Keratinocyte (primary cell): ENCODE data around the gene VPS18. TPM values are rescaled to one million over a fixed set of nuclear protein-coding genes. Genes with fewer than 3 reads are reported as not detected.

Source experiments
- DNase-seq: peaks from one replicate; pipeline ENCODE4 v3.0.0-alpha.2; 2011; ENCODE audit warnings: low read depth, missing footprints, low spot score
- FAIRE-seq: peaks from 2 replicates; lab custom pipeline; 2011; peaks lifted over from hg19 to GRCh38; lab: Jason Lieb, UNC
- H2AFZ ChIP-seq: 2 replicates; pipeline ENCODE4 v1.6.0; 2012; ENCODE audit warnings: low read length, control low read depth, inconsistent platforms; ENCODE audit not compliant: control insufficient read depth
- H3K27ac ChIP-seq: 2 replicates; pipeline ENCODE4 v1.5.1; 2011; ENCODE audit warnings: low read length; ENCODE audit not compliant: control insufficient read depth, insufficient read depth
- H3K27me3 ChIP-seq: 3 replicates; pipeline ENCODE4 v1.6.0; 2011; ENCODE audit warnings: low read length; ENCODE audit not compliant: control insufficient read depth, insufficient read depth; ENCODE audit errors: extremely low read depth
- H3K36me3 ChIP-seq, 2 experiments: 2 replicates in 1 of 2; 3 replicates in 1 of 2; pipeline ENCODE4 v1.5.1; 2011; ENCODE audit warnings: low read length in 2 of 2, mild to moderate bottlenecking in 1 of 2; ENCODE audit not compliant: control insufficient read depth in 2 of 2, insufficient read depth in 2 of 2; ENCODE audit errors: extremely low read depth in 1 of 2
- H3K4me1 ChIP-seq: 3 replicates; pipeline ENCODE4 v1.5.1; 2011; ENCODE audit warnings: low read length; ENCODE audit not compliant: control insufficient read depth, insufficient read depth; ENCODE audit errors: extremely low read depth
- H3K4me2 ChIP-seq: 3 replicates; pipeline ENCODE4 v1.6.0; 2011; ENCODE audit warnings: low read depth, low read length; ENCODE audit not compliant: control insufficient read depth, insufficient read depth; ENCODE audit errors: extremely low read depth
- H3K4me3 ChIP-seq, 3 experiments: fragments of 200-600 bp in 1 of 3; sonication (generic) in 1 of 3; 2 replicates in 2 of 3; 3 replicates in 1 of 3; pipeline ENCODE4 v1.5.1; 2011 to 2016; ENCODE audit warnings: low read length in 3 of 3, mild to moderate bottlenecking in 3 of 3, control low read depth in 2 of 3, inconsistent platforms in 1 of 3, low read depth in 1 of 3, mixed read lengths in 1 of 3, mixed run types in 1 of 3, moderate library complexity in 1 of 3; ENCODE audit not compliant: control insufficient read depth in 2 of 3, insufficient read depth in 2 of 3; ENCODE audit errors: extremely low read depth in 1 of 3
- H3K79me2 ChIP-seq: 2 replicates; pipeline ENCODE4 v1.6.0; 2012; ENCODE audit warnings: low read length; ENCODE audit not compliant: control insufficient read depth, insufficient read depth
- H3K9ac ChIP-seq: 3 replicates; pipeline ENCODE4 v1.6.0; 2011; ENCODE audit warnings: low read length; ENCODE audit not compliant: control insufficient read depth, insufficient read depth; ENCODE audit errors: extremely low read depth
- H3K9me1 ChIP-seq: 3 replicates; pipeline ENCODE4 v1.6.0; 2011; ENCODE audit warnings: low read length; ENCODE audit not compliant: control insufficient read depth, insufficient read depth; ENCODE audit errors: extremely low read depth
- H3K9me3 ChIP-seq: 2 replicates; pipeline ENCODE4 v1.5.1; 2012; ENCODE audit warnings: low read depth, low read length; ENCODE audit not compliant: control insufficient read depth
- H4K20me1 ChIP-seq: 3 replicates; pipeline ENCODE4 v1.6.0; 2011; ENCODE audit warnings: low read length; ENCODE audit not compliant: control insufficient read depth, insufficient read depth; ENCODE audit errors: extremely low read depth
- CTCF ChIP-seq, 3 experiments: IDR thresholded peaks in 1 of 3; conservative IDR thresholded peaks in 1 of 3; optimal IDR thresholded peaks in 1 of 3; 2 replicates in 2 of 3; 3 replicates in 1 of 3; pipeline versions ENCODE3 to v1.5.1; 2011; ENCODE audit warnings: low read length in 3 of 3, mild to moderate bottlenecking in 3 of 3, moderate library complexity in 2 of 3, control low read depth in 1 of 3, inconsistent platforms in 1 of 3; ENCODE audit not compliant: insufficient read depth in 2 of 3; ENCODE audit errors: extremely low read depth in 1 of 3
- EZH2 ChIP-seq: IDR thresholded peaks from one replicate; pipeline ENCODE4 v1.6.1; 2012; ENCODE audit warnings: inconsistent platforms, mild to moderate bottlenecking, low read length, moderate library complexity
- dilution Hi-C: fragments of 300-500 bp; cut with MboI; formaldehyde crosslinking; loops from one replicate; pipeline ENCODE4 v1.7.0; 2020; ENCODE audit warnings: low sequenced_read_pairs; ENCODE audit not compliant: extremely low pct_ligation_motif_present
- polyA plus RNA-seq, 5 experiments: library from polyadenylated mRNA; depleted of rRNA in 3 of 5; stranded (reverse) in 3 of 5; stranded (forward) in 1 of 5; unstranded in 1 of 5; fragments of >200 nt; gene quantifications; 1 replicate in 1 of 5; 2 replicates in 3 of 5; 3 replicates in 1 of 5; pipeline versions ENCODE4 v1.2.1 to v1.2.3, GENCODE V29; 2011 to 2012; ENCODE audit warnings: missing spikeins in 2 of 5, low read depth in 1 of 5, low replicate concordance in 1 of 5

VPS18 gene
- polyA plus RNA-seq, 1 donor (not counting 4 experiments of a cell fraction or from before 2014, with no cell fraction given) = 11.6 TPM

DNA sequence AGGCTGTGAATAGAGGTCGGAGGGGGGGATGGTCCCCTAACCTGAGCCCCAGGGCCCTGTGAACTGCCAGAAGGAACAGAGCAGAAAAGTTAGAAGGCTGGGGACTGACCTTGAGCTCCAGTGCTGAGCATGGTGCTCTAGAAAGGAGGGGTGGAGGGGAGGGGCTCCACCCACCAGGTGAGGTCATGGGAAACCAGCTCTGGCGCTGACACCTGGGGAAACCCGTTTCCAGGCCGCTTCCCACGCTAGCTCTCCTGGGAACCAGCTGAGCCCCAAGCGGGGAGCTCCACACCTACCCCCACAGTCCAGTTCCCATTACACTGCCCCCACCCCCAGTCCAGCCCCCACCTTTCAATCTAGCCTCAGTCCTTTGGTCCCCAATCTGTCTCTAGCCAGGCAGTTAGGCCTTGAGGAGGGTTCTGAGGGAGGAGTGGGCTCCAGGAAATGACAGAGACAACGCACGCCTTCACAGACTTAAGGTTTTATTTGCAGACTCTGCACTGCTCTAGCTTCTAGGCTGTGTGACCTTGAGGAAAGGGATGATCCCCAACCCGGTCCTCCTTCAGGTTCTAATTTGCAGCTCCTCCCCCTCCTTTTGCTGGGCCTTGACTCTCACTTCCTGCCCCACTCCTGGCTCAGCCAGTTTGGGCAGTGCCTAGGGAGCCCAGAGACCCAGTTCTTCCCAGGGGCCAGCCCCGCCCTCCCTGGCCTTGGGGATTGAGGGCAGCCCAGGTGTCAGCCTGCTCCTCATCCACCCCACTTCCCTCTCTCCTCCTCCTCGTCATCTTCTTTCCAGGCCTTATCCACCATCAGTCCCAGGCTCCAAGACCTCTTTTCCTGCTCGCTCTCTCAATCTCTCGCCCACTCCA, 22.3 kb upstream of the VPS18 start:
- H3K27ac ChIP-seq = peak overlapping the region; percentile 66
- H3K9me3 ChIP-seq = no peaks in the 10 kb centered on the region
- DNase-seq (no peak), FAIRE-seq (no peak)
- TF ChIP-seq CTCF (optimal IDR thresholded peaks at IDR 0.05 in 1 of 3, IDR thresholded peaks at IDR 0.05 in 1 of 3, conservative IDR thresholded peaks at IDR 0.05 in 1 of 3; ENCODE audit: extremely low read depth in 1 of 3, insufficient read depth in 2 of 3, low read length in 3 of 3) = no peak
- no peak for TF ChIP-seq EZH2
- no peaks in the 10 kb centered on the region for H3K79me2 ChIP-seq
- peaks cover 43% of the 10 kb centered on the region for H3K4me1 ChIP-seq
- H3K9me1 ChIP-seq = no peaks in the 10 kb centered on the region
- H3K9ac ChIP-seq = peak overlapping the region; percentile 67
- no peaks in the 10 kb centered on the region for H3K27me3 ChIP-seq
- peak overlapping the region; percentile 36 for H2AFZ ChIP-seq
- H3K36me3 ChIP-seq = no peaks in the 10 kb centered on the region
- H4K20me1 ChIP-seq = no peaks in the 10 kb centered on the region
- H3K4me2 ChIP-seq = peak overlapping the region; percentile 72
- dilution Hi-C loops = no loop called here
- peak overlapping the region in 2 of 3 experiments; percentile 5 to 25 for H3K4me3 ChIP-seq

- Histone ChIP-seq H3K9ac (peak overlapping the region; percentile 67), H3K9me1 (no peaks in the 10 kb centered on the region), H3K27ac (no peak overlapping the region), H3K79me2 (no peaks in the 10 kb centered on the region), H3K4me2 (peak overlapping the region; percentile 80), H3K27me3 (no peaks in the 10 kb centered on the region), H3K9me3 (no peaks in the 10 kb centered on the region), H2AFZ (peak overlapping the region; percentile 74), H4K20me1 (no peaks in the 10 kb centered on the region), H3K4me3 (peak overlapping the region; percentile 49 to 72 (median 57)), H3K4me1 (peaks cover 43% of the 10 kb centered on the region), H3K36me3 (no peaks in the 10 kb centered on the region)
- TF ChIP-seq CTCF (optimal IDR thresholded peaks at IDR 0.05 in 1 of 3, IDR thresholded peaks at IDR 0.05 in 1 of 3, conservative IDR thresholded peaks at IDR 0.05 in 1 of 3; ENCODE audit: extremely low read depth in 1 of 3, insufficient read depth in 2 of 3, low read length in 3 of 3) (no peak), EZH2 (no peak)
- dilution Hi-C loops = no loop called here
- FAIRE-seq (no peak), DNase-seq (no peak)
These were observed 21.2 kb upstream of the VPS18 start for GRCh38 chr15:40872791-40873693.
